ENCODE measurements around the gene ESR1.
"Not testable (repeated sequence)": the region's sequence is repeated elsewhere in the genome, so short reads cannot be mapped to it uniquely, and the experiment has no call there.

DNA sequence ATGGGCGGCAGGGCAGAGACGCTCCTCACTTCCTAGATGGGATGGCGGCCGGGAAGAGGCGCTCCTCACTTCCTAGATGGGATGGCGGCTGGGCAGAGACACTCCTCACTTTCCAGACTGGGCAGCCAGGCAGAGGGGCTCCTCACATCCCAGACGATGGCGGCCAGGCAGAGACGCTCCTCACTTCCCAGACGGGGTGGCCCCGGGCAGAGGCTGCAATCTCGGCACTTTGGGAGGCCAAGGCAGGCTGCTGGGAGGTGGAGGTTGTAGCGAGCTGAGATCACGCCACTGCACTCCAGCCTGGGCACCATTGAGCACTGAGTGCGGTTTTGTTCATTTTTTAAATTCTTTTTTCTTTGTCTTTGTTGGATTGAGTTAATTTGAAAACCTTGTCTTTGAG, 92.3 kb downstream of the ESR1 start:
- TF ChIP-seq, protein P1, sequence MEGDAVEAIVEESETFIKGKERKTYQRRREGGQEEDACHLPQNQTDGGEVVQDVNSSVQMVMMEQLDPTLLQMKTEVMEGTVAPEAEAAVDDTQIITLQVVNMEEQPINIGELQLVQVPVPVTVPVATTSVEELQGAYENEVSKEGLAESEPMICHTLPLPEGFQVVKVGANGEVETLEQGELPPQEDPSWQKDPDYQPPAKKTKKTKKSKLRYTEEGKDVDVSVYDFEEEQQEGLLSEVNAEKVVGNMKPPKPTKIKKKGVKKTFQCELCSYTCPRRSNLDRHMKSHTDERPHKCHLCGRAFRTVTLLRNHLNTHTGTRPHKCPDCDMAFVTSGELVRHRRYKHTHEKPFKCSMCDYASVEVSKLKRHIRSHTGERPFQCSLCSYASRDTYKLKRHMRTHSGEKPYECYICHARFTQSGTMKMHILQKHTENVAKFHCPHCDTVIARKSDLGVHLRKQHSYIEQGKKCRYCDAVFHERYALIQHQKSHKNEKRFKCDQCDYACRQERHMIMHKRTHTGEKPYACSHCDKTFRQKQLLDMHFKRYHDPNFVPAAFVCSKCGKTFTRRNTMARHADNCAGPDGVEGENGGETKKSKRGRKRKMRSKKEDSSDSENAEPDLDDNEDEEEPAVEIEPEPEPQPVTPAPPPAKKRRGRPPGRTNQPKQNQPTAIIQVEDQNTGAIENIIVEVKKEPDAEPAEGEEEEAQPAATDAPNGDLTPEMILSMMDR (IDR thresholded peaks at IDR 0.05), result not testable (repeated sequence)
- not testable (repeated sequence) for TF ChIP-seq POLR2A (IDR thresholded peaks at IDR 0.05)
